GM18870 (cell line): ENCODE measurements around the gene HTR5A.

Experiments
- ATAC-seq: cut with Tn5 transposase; IDR thresholded peaks from one replicate; pipeline ENCODE4 v1.9.1; 2021; ENCODE audit warnings: moderate library complexity; ENCODE audit not compliant: unreplicated experiment

The HTR5A gene

GRCh38 chr7:155136619-155137243 is 66.6 kb downstream of the HTR5A start:
- no peak for ATAC-seq
